SK-N-SH treated with all-trans-retinoic acid at 6 μM for 48 hours (cell line): ENCODE data around the gene MATK.

Source experiments
- BACH2 ChIP-seq: fragments of 250-450 bp; sonication (Bioruptor Pico); IDR thresholded peaks from 2 replicates; pipeline ENCODE4 v1.9.0; 2021; ENCODE audit warnings: mild to moderate bottlenecking, borderline replicate concordance
- CREB5 ChIP-seq: fragments of 250-450 bp; sonication (Bioruptor Pico); IDR thresholded peaks from 2 replicates; pipeline ENCODE4 v1.5.1; 2020; ENCODE audit warnings: low read depth, mild to moderate bottlenecking, moderate library complexity
- ESRRG ChIP-seq: fragments of 250-450 bp; sonication (Bioruptor Pico); IDR thresholded peaks from 2 replicates; pipeline ENCODE4 v1.6.1; 2021; ENCODE audit warnings: mild to moderate bottlenecking
- OSR1 ChIP-seq: fragments of 250-450 bp; sonication (Bioruptor Pico); IDR thresholded peaks from 2 replicates; pipeline ENCODE4 v1.8.0; 2022; ENCODE audit warnings: moderate library complexity, mild to moderate bottlenecking, inconsistent platforms
- ZFP3 ChIP-seq: fragments of 250-450 bp; sonication (Bioruptor Pico); IDR thresholded peaks from 2 replicates; pipeline ENCODE4 v1.5.0; 2020; ENCODE audit warnings: mild to moderate bottlenecking, moderate library complexity
- TF ChIP-seq, protein P1 (sequence below): fragments of 250-450 bp; sonication (Bioruptor Pico); IDR thresholded peaks from 2 replicates; pipeline ENCODE4 v1.8.0; 2020; ENCODE audit warnings: mild to moderate bottlenecking, moderate library complexity, borderline replicate concordance
- TF ChIP-seq, protein P2 (sequence below): fragments of 250-450 bp; sonication (Bioruptor Pico); IDR thresholded peaks from 2 replicates; pipeline ENCODE4 v1.5.0; 2020; ENCODE audit warnings: mild to moderate bottlenecking, moderate library complexity

DNA sequence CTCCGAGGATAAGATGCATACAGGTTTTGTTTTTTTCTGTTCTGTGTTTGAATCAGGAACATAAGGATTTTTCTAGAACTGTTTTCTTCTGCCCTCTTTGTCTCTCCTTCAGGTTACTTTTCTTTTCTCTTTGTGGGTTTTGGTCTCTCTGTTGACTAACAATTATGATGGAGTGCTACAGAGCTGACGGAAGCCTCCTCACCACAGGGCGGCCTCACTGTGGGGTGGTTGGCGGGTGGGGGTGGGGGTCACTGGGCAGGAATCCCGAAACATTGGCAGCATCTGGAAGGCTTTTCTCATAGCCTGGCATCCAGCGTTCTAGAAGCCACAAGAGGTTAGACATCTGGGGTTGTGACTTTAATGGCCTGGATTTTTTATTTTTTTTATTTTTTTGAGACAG, 12.0 kb upstream of the MATK start:
- no peak for TF ChIP-seq ZFP3 (CRISPR knock-in tag)
- TF ChIP-seq, protein P1, sequence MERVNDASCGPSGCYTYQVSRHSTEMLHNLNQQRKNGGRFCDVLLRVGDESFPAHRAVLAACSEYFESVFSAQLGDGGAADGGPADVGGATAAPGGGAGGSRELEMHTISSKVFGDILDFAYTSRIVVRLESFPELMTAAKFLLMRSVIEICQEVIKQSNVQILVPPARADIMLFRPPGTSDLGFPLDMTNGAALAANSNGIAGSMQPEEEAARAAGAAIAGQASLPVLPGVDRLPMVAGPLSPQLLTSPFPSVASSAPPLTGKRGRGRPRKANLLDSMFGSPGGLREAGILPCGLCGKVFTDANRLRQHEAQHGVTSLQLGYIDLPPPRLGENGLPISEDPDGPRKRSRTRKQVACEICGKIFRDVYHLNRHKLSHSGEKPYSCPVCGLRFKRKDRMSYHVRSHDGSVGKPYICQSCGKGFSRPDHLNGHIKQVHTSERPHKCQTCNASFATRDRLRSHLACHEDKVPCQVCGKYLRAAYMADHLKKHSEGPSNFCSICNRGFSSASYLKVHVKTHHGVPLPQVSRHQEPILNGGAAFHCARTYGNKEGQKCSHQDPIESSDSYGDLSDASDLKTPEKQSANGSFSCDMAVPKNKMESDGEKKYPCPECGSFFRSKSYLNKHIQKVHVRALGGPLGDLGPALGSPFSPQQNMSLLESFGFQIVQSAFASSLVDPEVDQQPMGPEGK (CRISPR knock-in tag) = no peak
- TF ChIP-seq, protein P2, sequence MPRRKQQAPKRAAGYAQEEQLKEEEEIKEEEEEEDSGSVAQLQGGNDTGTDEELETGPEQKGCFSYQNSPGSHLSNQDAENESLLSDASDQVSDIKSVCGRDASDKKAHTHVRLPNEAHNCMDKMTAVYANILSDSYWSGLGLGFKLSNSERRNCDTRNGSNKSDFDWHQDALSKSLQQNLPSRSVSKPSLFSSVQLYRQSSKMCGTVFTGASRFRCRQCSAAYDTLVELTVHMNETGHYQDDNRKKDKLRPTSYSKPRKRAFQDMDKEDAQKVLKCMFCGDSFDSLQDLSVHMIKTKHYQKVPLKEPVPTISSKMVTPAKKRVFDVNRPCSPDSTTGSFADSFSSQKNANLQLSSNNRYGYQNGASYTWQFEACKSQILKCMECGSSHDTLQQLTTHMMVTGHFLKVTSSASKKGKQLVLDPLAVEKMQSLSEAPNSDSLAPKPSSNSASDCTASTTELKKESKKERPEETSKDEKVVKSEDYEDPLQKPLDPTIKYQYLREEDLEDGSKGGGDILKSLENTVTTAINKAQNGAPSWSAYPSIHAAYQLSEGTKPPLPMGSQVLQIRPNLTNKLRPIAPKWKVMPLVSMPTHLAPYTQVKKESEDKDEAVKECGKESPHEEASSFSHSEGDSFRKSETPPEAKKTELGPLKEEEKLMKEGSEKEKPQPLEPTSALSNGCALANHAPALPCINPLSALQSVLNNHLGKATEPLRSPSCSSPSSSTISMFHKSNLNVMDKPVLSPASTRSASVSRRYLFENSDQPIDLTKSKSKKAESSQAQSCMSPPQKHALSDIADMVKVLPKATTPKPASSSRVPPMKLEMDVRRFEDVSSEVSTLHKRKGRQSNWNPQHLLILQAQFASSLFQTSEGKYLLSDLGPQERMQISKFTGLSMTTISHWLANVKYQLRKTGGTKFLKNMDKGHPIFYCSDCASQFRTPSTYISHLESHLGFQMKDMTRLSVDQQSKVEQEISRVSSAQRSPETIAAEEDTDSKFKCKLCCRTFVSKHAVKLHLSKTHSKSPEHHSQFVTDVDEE (CRISPR knock-in tag) = no peak
- no peak for TF ChIP-seq CREB5
- no peak for TF ChIP-seq OSR1 (CRISPR knock-in tag)
- TF ChIP-seq ESRRG (CRISPR knock-in tag) = no peak
- no peak for TF ChIP-seq BACH2 (CRISPR knock-in tag)
